H1 (cell line): ENCODE measurements around the gene CWF19L1. TPM values are rescaled to one million over a fixed set of nuclear protein-coding genes. Genes with fewer than 3 reads are reported as not detected.

Experiments
- BRCA1 ChIP-seq: IDR thresholded peaks from 2 replicates; pipeline ENCODE4 v1.6.1; 2012; ENCODE audit warnings: low read depth, low read length, improper control_type of control experiment
- CHD2 ChIP-seq: IDR thresholded peaks from 2 replicates; pipeline ENCODE4 v1.6.1; 2012; ENCODE audit warnings: low read length, improper control_type of control experiment
- SP4 ChIP-seq: IDR thresholded peaks from 2 replicates; pipeline ENCODE4 v1.6.1; 2012; ENCODE audit warnings: low read length, inconsistent platforms
- SUZ12 ChIP-seq: fragments of 200-600 bp; sonication (generic); IDR thresholded peaks from 2 replicates; pipeline ENCODE4 v1.6.1; 2012; ENCODE audit warnings: mild to moderate bottlenecking, inconsistent platforms, low read length, moderate library complexity, mixed read lengths
- polyA plus RNA-seq, 7 experiments: library from polyadenylated mRNA; depleted of rRNA in 3 of 7; stranded (reverse) in 5 of 7; unstranded in 2 of 7; fragments of >200 nt in 5 of 7; fragments of 200-250 nt in 2 of 7; gene quantifications; 1 replicate in 5 of 7; 2 replicates in 1 of 7; 4 replicates in 1 of 7; pipeline versions ENCODE4 v1.2.1 to v1.2.3, GENCODE V29; 2011 to 2013; ENCODE audit warnings: missing spikeins in 2 of 7, mixed read lengths in 2 of 7
- total RNA-seq: library from RNA; stranded (reverse); fragmentation: NEBNext Ultra II Directional; extraction: Animal tissue kit (Norgen Biotek cat#: 25700); gene quantifications from 2 replicates; pipeline ENCODE4 v1.2.1, GENCODE V29; 2021

The CWF19L1 gene
- total and polyA plus RNA-seq, 2 of the 8 experiments (the other 6 are each of a cell fraction or from before 2014, with no cell fraction given), result 11.1 to 29.9 TPM

GRCh38 chr10:100216006-100216405 lies 51.4 kb downstream of the CWF19L1 start (continued):
- TF ChIP-seq BRCA1 (no peak), CHD2 (no peak), SUZ12 (no peak), SP4 (no peak)
